ENCODE data around the gene CSGALNACT2.

DNA sequence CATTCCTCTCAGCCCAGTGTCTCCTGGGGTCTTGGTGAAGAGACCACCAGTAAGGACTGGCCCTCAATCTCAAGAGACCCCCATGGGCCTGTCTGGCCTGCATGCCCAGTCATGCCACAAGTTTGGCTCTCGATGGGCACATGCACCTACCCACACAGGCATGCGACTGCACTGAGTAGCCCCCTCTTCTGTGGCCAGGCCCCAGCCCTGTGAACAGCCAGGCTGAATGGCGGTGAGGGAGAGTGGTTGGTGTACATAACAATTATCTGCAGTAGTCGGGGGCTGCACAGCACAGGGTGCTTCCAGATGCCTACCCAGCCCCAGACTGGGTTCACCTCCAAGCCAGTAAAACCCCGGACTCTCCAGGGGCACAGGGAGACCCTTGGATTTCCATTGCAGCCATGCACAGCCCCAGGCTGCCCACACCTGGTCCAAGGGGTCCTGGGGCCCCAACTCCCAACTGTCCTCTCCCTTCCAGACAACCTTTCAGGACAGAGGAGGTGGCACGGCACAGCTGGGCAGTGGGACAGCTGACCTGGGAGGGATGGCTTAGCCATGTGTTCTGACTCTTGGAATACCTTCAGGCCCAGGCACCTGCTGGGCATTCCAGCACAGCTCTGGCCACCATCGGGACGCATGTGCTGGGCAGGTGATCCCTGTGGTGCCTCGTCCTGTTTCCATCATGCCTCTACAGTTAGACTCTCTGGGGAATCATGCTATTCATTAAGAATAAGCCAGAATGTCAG, 21.0 kb upstream of the CSGALNACT2 start:
- TF ChIP-seq, protein P1, sequence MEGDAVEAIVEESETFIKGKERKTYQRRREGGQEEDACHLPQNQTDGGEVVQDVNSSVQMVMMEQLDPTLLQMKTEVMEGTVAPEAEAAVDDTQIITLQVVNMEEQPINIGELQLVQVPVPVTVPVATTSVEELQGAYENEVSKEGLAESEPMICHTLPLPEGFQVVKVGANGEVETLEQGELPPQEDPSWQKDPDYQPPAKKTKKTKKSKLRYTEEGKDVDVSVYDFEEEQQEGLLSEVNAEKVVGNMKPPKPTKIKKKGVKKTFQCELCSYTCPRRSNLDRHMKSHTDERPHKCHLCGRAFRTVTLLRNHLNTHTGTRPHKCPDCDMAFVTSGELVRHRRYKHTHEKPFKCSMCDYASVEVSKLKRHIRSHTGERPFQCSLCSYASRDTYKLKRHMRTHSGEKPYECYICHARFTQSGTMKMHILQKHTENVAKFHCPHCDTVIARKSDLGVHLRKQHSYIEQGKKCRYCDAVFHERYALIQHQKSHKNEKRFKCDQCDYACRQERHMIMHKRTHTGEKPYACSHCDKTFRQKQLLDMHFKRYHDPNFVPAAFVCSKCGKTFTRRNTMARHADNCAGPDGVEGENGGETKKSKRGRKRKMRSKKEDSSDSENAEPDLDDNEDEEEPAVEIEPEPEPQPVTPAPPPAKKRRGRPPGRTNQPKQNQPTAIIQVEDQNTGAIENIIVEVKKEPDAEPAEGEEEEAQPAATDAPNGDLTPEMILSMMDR (conservative IDR thresholded peaks at IDR 0.05; ENCODE audit: low read length) = no peak
- TF ChIP-seq EZH2phosphoT487 (IDR thresholded peaks at IDR 0.05; ENCODE audit: borderline replicate concordance, low read depth, low read length) = no peak
